Measurements from ENCODE around the gene DCTN3.

The DCTN3 gene

GRCh38 chr9:34575862-34576596, 44.3 kb downstream of the DCTN3 start:
- Histone ChIP-seq H3K9me3 (ENCODE audit: control insufficient read depth, low read length) (no peaks in the 10 kb centered on the region), H2BK12ac (ENCODE audit: low read length in 2 of 2) (no peak overlapping the region)
- 69% methylated on average over 18 of the region's 21 CpGs for WGBS

GRCh38 chr9:34575241-34575640, 45.1 kb downstream of the DCTN3 start:
- no peak overlapping the region for H2AK5ac ChIP-seq (ENCODE audit: low read length, severe bottlenecking)
- H4K8ac ChIP-seq (ENCODE audit: low read length) = no peak overlapping the region
- H2BK120ac ChIP-seq (ENCODE audit: low read depth, low read length) = no peak overlapping the region
- 60% methylated on average over 6 of the region's 8 CpGs for WGBS
- peaks cover 12% of the 10 kb centered on the region for H3K4me1 ChIP-seq (ENCODE audit: control insufficient read depth, insufficient read depth, low read depth, low read length)
- no peak overlapping the region for H3K27ac ChIP-seq (ENCODE audit: low read length, poor library complexity, severe bottlenecking)
- no peaks in the 10 kb centered on the region for H3K79me1 ChIP-seq (replicated peaks; ENCODE audit: low read length, poor library complexity, severe bottlenecking)
- no peak overlapping the region for H2AFZ ChIP-seq (ENCODE audit: low read depth, low read length)
- H3K4ac ChIP-seq (ENCODE audit: low read depth in 1 of 2, low read length in 2 of 2) = no peak overlapping the region
- H3K14ac ChIP-seq (ENCODE audit: low read length in 2 of 2) = no peak overlapping the region
- no peak overlapping the region for H3K4me2 ChIP-seq (ENCODE audit: low read length, poor library complexity, severe bottlenecking)
- no peak for DNase-seq
- no peak overlapping the region for H3K18ac ChIP-seq (ENCODE audit: low read depth in 1 of 2, low read length in 2 of 2)
- no peaks in the 10 kb centered on the region for H3K9me3 ChIP-seq (ENCODE audit: control insufficient read depth, low read length)
- H3K36me3 ChIP-seq (ENCODE audit: control insufficient read depth in 1 of 2, insufficient read depth in 2 of 2, low read depth in 1 of 2, low read length in 2 of 2) = no peaks in the 10 kb centered on the region
- H2BK12ac ChIP-seq (ENCODE audit: low read length in 2 of 2) = no peak overlapping the region
- H2BK15ac ChIP-seq (ENCODE audit: low read depth, poor library complexity, severe bottlenecking) = no peak overlapping the region
- peaks cover 48 to 93% of the 10 kb centered on the region in 2 experiments for H3K27me3 ChIP-seq (ENCODE audit: control insufficient read depth in 1 of 2, insufficient read depth in 1 of 2, low read length in 2 of 2)
- no peak overlapping the region for H3K4me3 ChIP-seq (ENCODE audit: insufficient read depth in 1 of 2, low read depth in 1 of 2, low read length in 2 of 2)
- H3K9ac ChIP-seq (ENCODE audit: low read length) = no peak overlapping the region
- H3K23ac ChIP-seq (ENCODE audit: low read length in 2 of 2) = no peak overlapping the region
- H2BK5ac ChIP-seq (ENCODE audit: low read depth, low read length, poor library complexity, severe bottlenecking) = no peak overlapping the region
- no peak overlapping the region for H4K91ac ChIP-seq (ENCODE audit: low read length)

More at GRCh38 chr9:34575862-34576596, 44.3 kb downstream of the DCTN3 start:
- no peak overlapping the region for H3K4ac ChIP-seq (ENCODE audit: low read depth in 1 of 2, low read length in 2 of 2)
- peaks cover 12% of the 10 kb centered on the region for H3K4me1 ChIP-seq (ENCODE audit: control insufficient read depth, insufficient read depth, low read depth, low read length)
- no peak overlapping the region for H3K23ac ChIP-seq (ENCODE audit: low read length in 2 of 2)
- DNase-seq = no peak
- H2AK5ac ChIP-seq (ENCODE audit: low read length, severe bottlenecking) = no peak overlapping the region
- no peaks in the 10 kb centered on the region for H3K79me1 ChIP-seq (replicated peaks; ENCODE audit: low read length, poor library complexity, severe bottlenecking)
- no peak overlapping the region for H2AFZ ChIP-seq (ENCODE audit: low read depth, low read length)
- no peak overlapping the region for H4K8ac ChIP-seq (ENCODE audit: low read length)
- no peak overlapping the region for H4K91ac ChIP-seq (ENCODE audit: low read length)
- H2BK5ac ChIP-seq (ENCODE audit: low read depth, low read length, poor library complexity, severe bottlenecking) = no peak overlapping the region
- no peak overlapping the region for H2BK15ac ChIP-seq (ENCODE audit: low read depth, poor library complexity, severe bottlenecking)
- H3K14ac ChIP-seq (ENCODE audit: low read length in 2 of 2) = no peak overlapping the region
- no peaks in the 10 kb centered on the region for H3K36me3 ChIP-seq (ENCODE audit: control insufficient read depth in 1 of 2, insufficient read depth in 2 of 2, low read depth in 1 of 2, low read length in 2 of 2)
- H3K4me2 ChIP-seq (ENCODE audit: low read length, poor library complexity, severe bottlenecking) = no peak overlapping the region
- no peak overlapping the region for H3K27ac ChIP-seq (ENCODE audit: low read length, poor library complexity, severe bottlenecking)
- peaks cover 55 to 93% of the 10 kb centered on the region in 2 experiments for H3K27me3 ChIP-seq (ENCODE audit: control insufficient read depth in 1 of 2, insufficient read depth in 1 of 2, low read length in 2 of 2)
- H3K18ac ChIP-seq (ENCODE audit: low read depth in 1 of 2, low read length in 2 of 2) = no peak overlapping the region
- no peak overlapping the region for H3K9ac ChIP-seq (ENCODE audit: low read length)
- no peak overlapping the region for H2BK120ac ChIP-seq (ENCODE audit: low read depth, low read length)
- H3K4me3 ChIP-seq (ENCODE audit: insufficient read depth in 1 of 2, low read depth in 1 of 2, low read length in 2 of 2) = no peak overlapping the region

- H2BK12ac ChIP-seq (ENCODE audit: low read length in 2 of 2) = no peak overlapping the region
- no peaks in the 10 kb centered on the region for H3K79me1 ChIP-seq (replicated peaks; ENCODE audit: low read length, poor library complexity, severe bottlenecking)
- no peak overlapping the region for H3K9ac ChIP-seq (ENCODE audit: low read length)
- H3K23ac ChIP-seq (ENCODE audit: low read length in 2 of 2) = no peak overlapping the region
- no peak for DNase-seq
- H3K27me3 ChIP-seq (ENCODE audit: control insufficient read depth in 1 of 2, insufficient read depth in 1 of 2, low read length in 2 of 2) = peaks cover 46 to 93% of the 10 kb centered on the region in 2 experiments
- no peak overlapping the region for H2BK5ac ChIP-seq (ENCODE audit: low read depth, low read length, poor library complexity, severe bottlenecking)
- no peak overlapping the region for H2BK120ac ChIP-seq (ENCODE audit: low read depth, low read length)
- no peak overlapping the region for H3K4ac ChIP-seq (ENCODE audit: low read depth in 1 of 2, low read length in 2 of 2)
- H3K4me2 ChIP-seq (ENCODE audit: low read length, poor library complexity, severe bottlenecking) = no peak overlapping the region
- H3K4me1 ChIP-seq (ENCODE audit: control insufficient read depth, insufficient read depth, low read depth, low read length) = peaks cover 12% of the 10 kb centered on the region
- H2AK5ac ChIP-seq (ENCODE audit: low read length, severe bottlenecking) = no peak overlapping the region
- H3K27ac ChIP-seq (ENCODE audit: low read length, poor library complexity, severe bottlenecking) = no peak overlapping the region
- no peak overlapping the region for H3K4me3 ChIP-seq (ENCODE audit: insufficient read depth in 1 of 2, low read depth in 1 of 2, low read length in 2 of 2)
- no peak overlapping the region for H3K18ac ChIP-seq (ENCODE audit: low read depth in 1 of 2, low read length in 2 of 2)
- H3K36me3 ChIP-seq (ENCODE audit: control insufficient read depth in 1 of 2, insufficient read depth in 2 of 2, low read depth in 1 of 2, low read length in 2 of 2) = no peaks in the 10 kb centered on the region
- WGBS = 94% methylated on average over 12 of the region's 12 CpGs
- no peak overlapping the region for H2BK15ac ChIP-seq (ENCODE audit: low read depth, poor library complexity, severe bottlenecking)
- no peak overlapping the region for H4K91ac ChIP-seq (ENCODE audit: low read length)
- no peak overlapping the region for H4K8ac ChIP-seq (ENCODE audit: low read length)
- H3K14ac ChIP-seq (ENCODE audit: low read length in 2 of 2) = no peak overlapping the region
- no peak overlapping the region for H2AFZ ChIP-seq (ENCODE audit: low read depth, low read length)
- H3K9me3 ChIP-seq (ENCODE audit: control insufficient read depth, low read length) = no peaks in the 10 kb centered on the region
Observed at GRCh38 chr9:34574571-34574970, 45.7 kb downstream of the DCTN3 start.

- Histone ChIP-seq H3K14ac (ENCODE audit: low read length in 2 of 2) (no peak overlapping the region), H2AFZ (ENCODE audit: low read depth, low read length) (no peak overlapping the region), H2AK5ac (ENCODE audit: low read length, severe bottlenecking) (no peak overlapping the region), H3K4ac (ENCODE audit: low read depth in 1 of 2, low read length in 2 of 2) (no peak overlapping the region), H3K9ac (ENCODE audit: low read length) (no peak overlapping the region), H4K91ac (ENCODE audit: low read length) (no peak overlapping the region), H4K8ac (ENCODE audit: low read length) (no peak overlapping the region), H3K27ac (ENCODE audit: low read length, poor library complexity, severe bottlenecking) (no peak overlapping the region), H3K4me3 (ENCODE audit: insufficient read depth in 1 of 2, low read depth in 1 of 2, low read length in 2 of 2) (no peak overlapping the region), H3K18ac (ENCODE audit: low read depth in 1 of 2, low read length in 2 of 2) (no peak overlapping the region), H3K4me2 (ENCODE audit: low read length, poor library complexity, severe bottlenecking) (no peak overlapping the region), H3K79me1 (replicated peaks; ENCODE audit: low read length, poor library complexity, severe bottlenecking) (no peaks in the 10 kb centered on the region), H2BK120ac (ENCODE audit: low read depth, low read length) (no peak overlapping the region), H2BK15ac (ENCODE audit: low read depth, poor library complexity, severe bottlenecking) (no peak overlapping the region), H2BK5ac (ENCODE audit: low read depth, low read length, poor library complexity, severe bottlenecking) (no peak overlapping the region), H3K9me3 (ENCODE audit: control insufficient read depth, low read length) (no peaks in the 10 kb centered on the region), H3K36me3 (ENCODE audit: control insufficient read depth in 1 of 2, insufficient read depth in 2 of 2, low read depth in 1 of 2, low read length in 2 of 2) (no peaks in the 10 kb centered on the region), H3K23ac (ENCODE audit: low read length in 2 of 2) (no peak overlapping the region), H3K27me3 (ENCODE audit: control insufficient read depth in 1 of 2, insufficient read depth in 1 of 2, low read length in 2 of 2) (peaks cover 44 to 93% of the 10 kb centered on the region in 2 experiments), H3K4me1 (ENCODE audit: control insufficient read depth, insufficient read depth, low read depth, low read length) (peaks cover 10% of the 10 kb centered on the region), H2BK12ac (ENCODE audit: low read length in 2 of 2) (no peak overlapping the region)
- 60% methylated on average over 16 of the region's 17 CpGs for WGBS
- DNase-seq = no peak
Observed at GRCh38 chr9:34573599-34574325, 46.5 kb downstream of the DCTN3 start.
